HepG2 (cell line): ENCODE measurements around the gene SDC1. TPM values are rescaled to one million over a fixed set of nuclear protein-coding genes. Genes with fewer than 3 reads are reported as not detected.

Source experiments
- ATAC-seq: fragments of 200-7000 bp; cut with Tn5 transposase; 3 replicates; pipeline ENCODE4 v1.9.1; 2020; ENCODE audit warnings: mild to moderate bottlenecking, moderate library complexity
- BruUV-seq: library from RNA; stranded (reverse); fragments of 400-500 nt; replicated peaks from 2 replicates; lab custom pipeline; 2021; lab: Mats Ljungman, UMichigan
- CTCF ChIA-PET: fragments of 300-600 bp; formaldehyde crosslinking; extraction: SDS; loops from one replicate; lab custom pipeline; 2021; ENCODE audit warnings: low total read pairs, inconsistent platforms, low intra/inter-chr PET ratio; lab: Yijun Ruan, JAX
- POLR2A ChIA-PET: fragments of 350-600 bp; sonication (Branson Sonifier 250); formaldehyde crosslinking; loops from one replicate; lab custom pipeline; 2020; ENCODE audit warnings: antibody characterized with exemption, inconsistent platforms; lab: Yijun Ruan, JAX
- DNase-seq: peaks from one replicate; pipeline ENCODE4 v3.0.0-alpha.2; 2015; ENCODE audit warnings: low spot score
- FAIRE-seq: peaks from 3 replicates; lab custom pipeline; 2011; peaks lifted over from hg19 to GRCh38; lab: Jason Lieb, UNC
- H2AFZ ChIP-seq: one replicate; pipeline ENCODE4 v1.6.1; 2011; ENCODE audit warnings: low read length, inconsistent platforms
- H3K27ac ChIP-seq: fragments of 300-600 bp; 3 replicates; pipeline ENCODE4 v1.8.0; 2011; ENCODE audit warnings: mixed run types, mild to moderate bottlenecking, mixed read lengths, low read length, inconsistent platforms; ENCODE audit not compliant: insufficient read depth; ENCODE audit errors: extremely low read length
- H3K27me3 ChIP-seq, 2 experiments: fragments of 200-600 bp in 1 of 2; 2 replicates in 1 of 2; 3 replicates in 1 of 2; pipeline versions ENCODE4 v1.6.0 to v1.8.0; 2011; ENCODE audit warnings: low read length in 2 of 2, mild to moderate bottlenecking in 2 of 2, moderate library complexity in 2 of 2, inconsistent platforms in 1 of 2; ENCODE audit not compliant: insufficient read depth in 2 of 2, control insufficient read depth in 1 of 2
- H3K36me3 ChIP-seq, 2 experiments: fragments of 200-600 bp in 1 of 2; replicated peaks in 1 of 2; 2 replicates in 1 of 2; 3 replicates in 1 of 2; pipeline versions ENCODE4 v1.5.1 to v1.8.0; 2011; ENCODE audit warnings: low read length in 2 of 2, inconsistent platforms in 1 of 2; ENCODE audit not compliant: insufficient read depth in 2 of 2, control insufficient read depth in 1 of 2
- H3K4me1 ChIP-seq: 2 replicates; pipeline ENCODE4 v1.5.1; 2012; ENCODE audit warnings: low read length, inconsistent platforms; ENCODE audit not compliant: insufficient read depth
- H3K4me2 ChIP-seq: 2 replicates; pipeline ENCODE4 v1.6.0; 2011; ENCODE audit warnings: low read depth, low read length, inconsistent platforms
- H3K4me3 ChIP-seq, 3 experiments: fragments of 200-600 bp in 1 of 3; sonication (generic), shearing (Covaris generic) in 1 of 3; replicated peaks in 1 of 3; 2 replicates each; pipeline ENCODE4 v1.5.1; 2011 to 2016; ENCODE audit warnings: low read length in 3 of 3, inconsistent platforms in 2 of 3, low read depth in 2 of 3, mild to moderate bottlenecking in 2 of 3, control low read depth in 1 of 3, mixed read lengths in 1 of 3; ENCODE audit not compliant: insufficient read depth in 1 of 3
- H3K79me2 ChIP-seq: one replicate; pipeline ENCODE4 v1.6.1; 2011; ENCODE audit warnings: low read length, inconsistent platforms; ENCODE audit not compliant: insufficient read depth
- H3K9ac ChIP-seq: 2 replicates; pipeline ENCODE4 v1.6.0; 2011; ENCODE audit warnings: mild to moderate bottlenecking, low read depth, low read length, inconsistent platforms; ENCODE audit not compliant: insufficient read depth
- H3K9me3 ChIP-seq: 2 replicates; pipeline ENCODE4 v1.5.1; 2012; ENCODE audit warnings: mild to moderate bottlenecking, low read length
- H4K20me1 ChIP-seq: 2 replicates; pipeline ENCODE4 v1.6.0; 2011; ENCODE audit warnings: inconsistent platforms, mild to moderate bottlenecking, low read length, moderate library complexity; ENCODE audit not compliant: insufficient read depth
- HNF1A ChIP-seq, 2 experiments: sonication (generic) in 1 of 2; formaldehyde crosslinking in 1 of 2; IDR thresholded peaks; 2 replicates each; pipeline versions ENCODE4 v1.4.0 to v1.6.1; 2016 to 2020; ENCODE audit warnings: borderline replicate concordance in 1 of 2, low read depth in 1 of 2, mild to moderate bottlenecking in 1 of 2, missing genetic modification reagents in 1 of 2
- HNF4G ChIP-seq, 2 experiments: sonication (generic) in 1 of 2; formaldehyde crosslinking in 1 of 2; IDR thresholded peaks; 2 replicates each; pipeline versions ENCODE4 v1.4.0 to v1.6.1; 2011 to 2020; ENCODE audit warnings: borderline replicate concordance in 2 of 2, low read depth in 2 of 2, mild to moderate bottlenecking in 2 of 2, low read length in 1 of 2, missing genetic modification reagents in 1 of 2, moderate library complexity in 1 of 2
- POGZ ChIP-seq: sonication (generic); formaldehyde crosslinking; IDR thresholded peaks from 2 replicates; pipeline ENCODE4 v1.4.0; 2020; ENCODE audit warnings: mild to moderate bottlenecking, missing genetic modification reagents
- RARA ChIP-seq: IDR thresholded peaks from 2 replicates; pipeline ENCODE4 v1.6.1; 2016; ENCODE audit warnings: missing genetic modification reagents, missing compliant biosample characterization
- ZNF362 ChIP-seq: sonication (generic); formaldehyde crosslinking; IDR thresholded peaks from 2 replicates; pipeline ENCODE4 v1.4.0; 2020; ENCODE audit warnings: missing genetic modification reagents, mild to moderate bottlenecking, borderline replicate concordance
- ZNF446 ChIP-seq: sonication (generic); formaldehyde crosslinking; IDR thresholded peaks from 2 replicates; pipeline ENCODE4 v1.5.0; 2020; ENCODE audit warnings: mild to moderate bottlenecking, missing genetic modification reagents
- ZUFSP ChIP-seq: sonication (generic); formaldehyde crosslinking; IDR thresholded peaks from 2 replicates; pipeline ENCODE4 v1.9.0; 2021; ENCODE audit warnings: missing genetic modification reagents, mild to moderate bottlenecking, borderline replicate concordance
- WGBS: methylation state at CpG from one replicate; pipeline ENCODE4 v1.1.6; 2017; ENCODE audit warnings: low lambda C conversion rate; 5-methylcytosine and 5-hydroxymethylcytosine counted together
- in situ Hi-C: cut with HindIII; loops from 2 replicates; pipeline ENCODE4 v1.10.0; 2017; ENCODE audit warnings: low pct_unique_long_range_greater_than_20kb; ENCODE audit not compliant: extremely low pct_ligation_motif_present
- intact Hi-C: fragments of 100-400 bp; cut with micrococcal nuclease; formaldehyde crosslinking; loops from one replicate; pipeline ENCODE4 v1.10.0; 2022; ENCODE audit not compliant: unreplicated experiment
- polyA plus RNA-seq, 8 experiments: library from polyadenylated mRNA; depleted of rRNA in 3 of 8; stranded (reverse) in 7 of 8; unstranded in 1 of 8; fragments of >200 nt; fragmentation: Illumina TruSeq in 4 of 8; extraction: Trizol in 4 of 8; gene quantifications; 2 replicates each; pipeline versions ENCODE4 v1.2.1 to v1.2.3, GENCODE V29; 2011 to 2016; ENCODE audit warnings: low read depth in 4 of 8, missing spikeins in 1 of 8, mixed read lengths in 1 of 8; ENCODE audit not compliant: insufficient read depth in 1 of 8
- total RNA-seq, 5 experiments: library from RNA; depleted of rRNA; stranded (reverse); fragments of >200 nt; fragmentation: Illumina TruSeq; extraction: Trizol; gene quantifications; 2 replicates each; pipeline ENCODE4 v1.2.3, GENCODE V29; 2016; ENCODE audit warnings: low read depth in 1 of 5
- TF ChIP-seq, protein P1 (sequence below): sonication (generic); formaldehyde crosslinking; IDR thresholded peaks from 2 replicates; pipeline ENCODE4 v1.9.0; 2022; ENCODE audit warnings: missing genetic modification reagents, mild to moderate bottlenecking, borderline replicate concordance
- TF ChIP-seq, protein P2 (sequence below): sonication (generic); formaldehyde crosslinking; IDR thresholded peaks from 2 replicates; pipeline ENCODE4 v1.8.1; 2023; ENCODE audit warnings: mild to moderate bottlenecking, moderate library complexity, missing genetic modification reagents

The SDC1 gene
- total and polyA plus RNA-seq, 2 of the 13 experiments (the other 11 are each of a cell fraction or from before 2014, with no cell fraction given), result 108 to 119 TPM

DNA sequence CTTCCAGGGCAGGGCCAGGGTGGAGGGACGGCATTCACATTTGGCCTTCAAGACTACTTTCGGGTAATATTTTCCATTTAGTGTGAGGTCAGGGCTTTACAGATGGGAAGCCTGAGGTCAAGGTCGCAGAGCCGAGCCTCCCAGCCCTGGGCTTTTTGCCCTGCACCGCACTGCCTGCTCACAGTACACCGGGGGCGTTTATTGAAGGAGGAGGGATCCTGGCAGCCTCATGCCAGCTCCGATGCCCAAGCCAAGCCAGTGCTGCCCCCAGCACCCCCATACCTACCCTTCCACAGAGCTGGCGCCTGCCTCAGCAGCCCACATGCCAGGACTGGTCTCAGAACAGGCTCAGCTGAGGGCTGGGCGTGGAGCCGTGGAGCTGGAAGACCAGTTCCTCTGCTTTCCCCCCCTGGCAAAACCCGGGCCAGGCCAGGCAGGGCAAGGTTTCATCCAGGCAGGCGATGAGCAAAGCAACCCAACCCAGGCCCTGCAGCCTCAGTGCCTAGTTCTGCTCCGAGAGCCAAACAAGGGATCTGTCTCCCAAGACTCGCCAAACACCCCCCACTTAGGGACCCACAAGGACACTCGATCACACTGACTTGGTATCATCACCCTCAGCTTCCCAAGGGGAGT is 11.9 kb downstream of the SDC1 start (continued):
- peak; percentile 81 for TF ChIP-seq RARA
- peak; percentile 23; the same call in 1 of the 2 replicates for TF ChIP-seq ZNF446 (CRISPR knock-in tag)
- TF ChIP-seq, protein P1, sequence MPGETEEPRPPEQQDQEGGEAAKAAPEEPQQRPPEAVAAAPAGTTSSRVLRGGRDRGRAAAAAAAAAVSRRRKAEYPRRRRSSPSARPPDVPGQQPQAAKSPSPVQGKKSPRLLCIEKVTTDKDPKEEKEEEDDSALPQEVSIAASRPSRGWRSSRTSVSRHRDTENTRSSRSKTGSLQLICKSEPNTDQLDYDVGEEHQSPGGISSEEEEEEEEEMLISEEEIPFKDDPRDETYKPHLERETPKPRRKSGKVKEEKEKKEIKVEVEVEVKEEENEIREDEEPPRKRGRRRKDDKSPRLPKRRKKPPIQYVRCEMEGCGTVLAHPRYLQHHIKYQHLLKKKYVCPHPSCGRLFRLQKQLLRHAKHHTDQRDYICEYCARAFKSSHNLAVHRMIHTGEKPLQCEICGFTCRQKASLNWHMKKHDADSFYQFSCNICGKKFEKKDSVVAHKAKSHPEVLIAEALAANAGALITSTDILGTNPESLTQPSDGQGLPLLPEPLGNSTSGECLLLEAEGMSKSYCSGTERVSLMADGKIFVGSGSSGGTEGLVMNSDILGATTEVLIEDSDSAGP (CRISPR knock-in tag), result peak; percentile 51; the same call in 1 of the 2 replicates
- TF ChIP-seq, all 625 proteins: peak for 81

- WGBS, result 74% methylated on average over 9 of the region's 11 CpGs
- BruUV-seq, result no TSS peak
- ATAC-seq (peak; percentile 0; the same call in 1 of the 3 replicates), DNase-seq (no peak), FAIRE-seq (no peak)
- in situ Hi-C loops (no loop called here), intact Hi-C loops (loop anchor here (2.0 kb wide), 1 partner anchor 16 kb away; no protein-coding TSS in a partner anchor)
- Histone ChIP-seq H2AFZ (no peak overlapping the region), H3K9ac (no peak overlapping the region), H3K4me1 (peaks cover 100% of the 10 kb centered on the region), H3K79me2 (peaks cover 44% of the 10 kb centered on the region), H3K27ac (peak overlapping the region; percentile 83), H3K36me3 (no peaks in the 10 kb centered on the region), H3K4me3 (peak overlapping the region in 1 of 3 experiments; percentile 39; a peak in 1 of 6 replicates), H4K20me1 (no peaks in the 10 kb centered on the region), H3K27me3 (no peaks in the 10 kb centered on the region), H3K4me2 (peak overlapping the region; percentile 74; the same call in 1 of the 2 replicates), H3K9me3 (no peaks in the 10 kb centered on the region)
- CTCF ChIA-PET, result no interaction called here
- POLR2A ChIA-PET, result interaction anchor here (0.7 to 3.3 kb wide), 4 partner anchors 8 to 162 kb away, joined by 3 to 59 read pairs (median 4); partner anchors contain the start of gene SDC1
- TF ChIP-seq, protein P2, sequence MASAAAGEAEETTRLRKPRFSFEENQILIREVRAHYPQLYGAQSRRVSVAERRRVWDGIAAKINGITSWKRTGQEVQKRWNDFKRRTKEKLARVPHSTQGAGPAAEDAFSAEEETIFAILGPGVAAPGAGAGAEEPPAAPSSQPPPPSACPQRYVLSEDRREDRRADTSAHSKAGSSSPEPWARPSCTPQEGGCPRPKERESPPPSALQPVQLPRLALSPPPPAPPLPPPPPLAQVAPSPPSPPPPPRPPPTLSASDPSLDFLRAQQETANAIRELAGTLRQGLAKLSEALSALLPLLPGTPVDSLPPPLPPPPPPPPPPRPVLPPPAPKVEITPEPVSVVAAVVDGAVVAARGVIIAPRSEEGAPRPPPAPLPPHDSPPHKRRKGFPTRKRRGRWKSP, result 0 out of 2 replicates have a peak, but pooled peaks have one; percentile 21
- no peak for TF ChIP-seq HNF1A (IDR thresholded peaks at IDR 0.05; ENCODE audit: low read depth)
- no peak for TF ChIP-seq HNF1A (CRISPR knock-in tag; IDR thresholded peaks at IDR 0.05; ENCODE audit: borderline replicate concordance)
- TF ChIP-seq ZUFSP, result no peak
- TF ChIP-seq ZNF362 (CRISPR knock-in tag), result no peak
- TF ChIP-seq POGZ (CRISPR knock-in tag), result no peak
- no peak for TF ChIP-seq HNF4G (IDR thresholded peaks at IDR 0.05; ENCODE audit: borderline replicate concordance, low read depth, low read length)
- no peak for TF ChIP-seq HNF4G (CRISPR knock-in tag; IDR thresholded peaks at IDR 0.05; ENCODE audit: borderline replicate concordance, low read depth)
These were observed 12.5 kb downstream of the SDC1 start for GRCh38 chr2:20212459-20212870.
